GM19397 (cell line): ENCODE results near the gene MT2A.
A peak's percentile ranks its signal among the peaks of the same experiment; 100 is the strongest.
"Not testable (repeated sequence)": the region's sequence is repeated elsewhere in the genome, so short reads cannot be mapped to it uniquely, and the experiment has no call there.

Experiments used
- ATAC-seq: cut with Tn5 transposase; IDR thresholded peaks from one replicate; pipeline ENCODE4 v1.9.1; 2021; ENCODE audit warnings: mild to moderate bottlenecking, moderate library complexity; ENCODE audit not compliant: unreplicated experiment

Gene MT2A

DNA sequence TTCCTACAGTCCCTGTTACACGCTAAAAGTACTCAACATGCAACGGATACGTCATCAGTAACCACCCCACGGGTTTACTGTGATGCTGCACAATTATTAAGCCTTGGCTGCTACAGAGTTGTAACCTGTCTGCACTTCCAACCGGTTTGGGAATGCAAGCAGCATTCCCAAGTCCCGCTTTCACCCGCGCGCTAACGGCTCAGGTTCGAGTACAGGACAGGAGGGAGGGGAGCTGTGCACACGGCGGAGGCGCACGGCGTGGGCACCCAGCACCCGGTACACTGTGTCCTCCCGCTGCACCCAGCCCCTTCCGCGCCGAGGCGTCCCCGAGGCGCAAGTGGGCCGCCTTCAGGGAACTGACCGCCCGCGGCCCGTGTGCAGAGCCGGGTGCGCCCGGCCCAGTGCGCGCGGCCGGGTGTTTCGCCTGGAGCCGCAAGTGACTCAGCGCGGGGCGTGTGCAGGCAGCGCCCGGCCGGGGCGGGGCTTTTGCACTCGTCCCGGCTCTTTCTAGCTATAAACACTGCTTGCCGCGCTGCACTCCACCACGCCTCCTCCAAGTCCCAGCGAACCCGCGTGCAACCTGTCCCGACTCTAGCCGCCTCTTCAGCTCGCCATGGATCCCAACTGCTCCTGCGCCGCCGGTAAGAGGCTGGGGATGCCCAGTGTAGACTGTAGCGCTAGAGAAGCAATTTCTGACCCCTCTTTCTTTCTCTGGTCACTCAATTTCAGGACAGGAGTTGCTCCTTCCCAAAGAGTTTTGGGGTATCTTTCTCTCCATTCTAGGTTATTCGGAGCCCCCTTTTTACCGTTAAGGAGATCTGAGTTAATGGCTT lies at the start of gene MT2A:
Gene MT2A, plus strand, starts transcription at position 542 of the 833 bp plus-strand sequence. Its CDS starts 72 bp downstream, at position 614.
- peak; percentile 90 for ATAC-seq

DNA sequence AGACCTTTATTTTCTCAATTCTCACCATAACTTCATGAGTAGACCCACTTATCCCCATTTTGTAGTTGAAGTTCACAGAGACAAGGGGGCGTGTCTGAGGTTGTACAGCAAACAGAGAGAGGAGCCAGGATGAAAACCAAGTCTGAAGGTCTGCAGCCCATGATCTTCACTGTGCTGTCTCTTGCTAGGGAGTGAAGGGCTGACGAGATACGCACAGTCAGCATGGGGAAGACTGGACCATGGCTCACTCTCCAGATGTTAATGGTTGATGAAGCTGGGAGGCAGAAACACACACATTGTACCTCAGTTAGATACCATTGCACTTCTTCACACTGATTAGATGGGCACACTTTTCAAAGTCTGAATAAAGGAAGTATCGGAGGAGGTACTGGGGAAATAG lies 49.3 kb upstream of the MT2A start:
- ATAC-seq = no peak

DNA sequence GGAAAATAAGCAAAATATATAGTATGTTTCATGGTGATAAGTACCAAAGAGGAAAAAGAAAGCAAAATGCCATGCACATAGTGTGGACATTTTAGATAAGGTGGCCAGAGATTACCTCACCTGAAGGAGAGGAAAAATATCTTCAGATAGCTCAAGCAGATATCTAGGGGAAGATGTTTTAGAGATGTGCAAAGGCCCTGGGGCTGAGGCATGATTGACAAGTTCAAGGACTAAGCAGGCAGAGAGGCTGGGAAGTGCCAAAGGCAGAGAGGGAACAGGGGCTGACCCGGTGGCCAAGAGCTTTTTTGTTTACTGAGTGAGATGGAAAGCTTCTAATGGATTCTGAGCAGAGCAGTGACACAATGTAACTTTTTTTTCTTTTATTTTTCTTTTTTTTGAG lies 47.9 kb upstream of the MT2A start:
- ATAC-seq = no peak

DNA sequence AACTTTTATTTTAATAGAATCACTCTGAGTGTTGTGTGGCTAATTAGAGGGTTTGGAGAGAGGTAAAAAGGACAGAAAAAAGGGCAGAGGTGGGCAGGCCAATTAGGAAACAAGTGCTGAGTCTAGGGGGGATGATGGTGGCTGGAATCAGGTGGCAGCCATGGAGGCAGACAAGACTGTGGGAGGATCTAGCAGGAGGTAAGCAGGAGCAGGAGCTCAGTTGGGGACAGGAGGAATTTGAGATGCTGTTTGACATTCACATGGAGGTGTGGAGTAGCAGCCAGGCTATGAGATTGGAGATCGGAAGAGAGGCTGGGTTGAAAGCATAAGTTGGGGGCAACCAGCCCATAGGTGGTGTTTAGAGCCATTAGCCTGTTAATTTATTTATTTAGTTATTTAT lies 47.3 kb upstream of the MT2A start:
- ATAC-seq = no peak

DNA sequence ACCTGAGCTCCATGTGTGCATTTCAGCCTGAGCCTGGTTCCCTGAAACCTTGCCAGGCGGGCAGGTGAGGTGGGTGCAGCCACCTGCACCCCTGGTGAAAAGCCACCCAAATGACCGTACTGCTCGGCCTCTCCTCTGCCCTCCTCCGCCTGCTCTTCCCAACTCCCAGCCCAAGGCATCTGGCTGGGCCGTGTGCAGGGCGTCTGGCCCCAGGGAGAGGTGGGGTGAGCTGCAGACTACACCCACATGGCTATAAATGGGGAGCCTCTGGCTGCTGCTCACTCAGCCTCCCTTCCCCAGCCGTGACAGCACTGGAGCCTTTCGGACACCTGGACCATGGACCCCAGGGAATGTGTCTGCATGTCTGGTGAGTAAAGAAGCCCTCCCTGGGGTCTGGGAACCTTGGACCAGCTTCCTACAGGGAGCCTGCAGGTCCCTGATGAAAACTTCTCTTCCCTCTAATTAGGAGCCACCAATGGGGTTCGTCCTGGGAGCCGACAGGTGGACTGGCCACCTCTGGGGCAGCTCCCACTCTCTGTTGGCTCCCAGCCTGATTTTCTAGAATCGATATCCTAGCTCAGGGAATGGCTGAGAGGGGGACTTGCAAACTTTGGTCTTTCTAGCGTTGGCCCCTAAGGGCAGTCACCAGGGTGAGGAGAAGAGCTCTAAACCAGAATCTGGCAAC lies 43.4 kb upstream of the MT2A start, which contains the start of gene MT4:
Gene MT4, plus strand, starts transcription at position 281 of the 685 bp plus-strand sequence. Its CDS starts 56 bp downstream, at position 337.
- ATAC-seq = no peak

DNA sequence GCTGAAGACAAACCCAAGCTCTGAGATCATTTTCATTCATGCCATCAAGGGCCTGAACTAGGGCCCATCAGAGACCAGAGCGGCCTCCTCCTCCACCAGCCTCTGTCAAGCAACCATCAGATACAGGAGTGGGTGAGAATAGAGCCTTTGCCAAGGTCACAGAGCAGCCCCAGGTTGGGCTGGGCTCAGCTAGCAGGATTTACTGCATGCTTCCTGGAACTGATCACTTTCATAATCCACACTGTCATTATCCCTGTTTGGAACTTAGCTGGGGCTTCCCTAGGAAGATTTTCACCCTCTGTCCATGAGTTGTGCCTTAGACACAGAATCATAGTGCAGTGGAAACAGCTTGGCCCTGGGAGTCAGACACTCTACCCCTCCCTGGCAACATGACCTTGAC lies 38.4 kb upstream of the MT2A start:
- no peak for ATAC-seq

DNA sequence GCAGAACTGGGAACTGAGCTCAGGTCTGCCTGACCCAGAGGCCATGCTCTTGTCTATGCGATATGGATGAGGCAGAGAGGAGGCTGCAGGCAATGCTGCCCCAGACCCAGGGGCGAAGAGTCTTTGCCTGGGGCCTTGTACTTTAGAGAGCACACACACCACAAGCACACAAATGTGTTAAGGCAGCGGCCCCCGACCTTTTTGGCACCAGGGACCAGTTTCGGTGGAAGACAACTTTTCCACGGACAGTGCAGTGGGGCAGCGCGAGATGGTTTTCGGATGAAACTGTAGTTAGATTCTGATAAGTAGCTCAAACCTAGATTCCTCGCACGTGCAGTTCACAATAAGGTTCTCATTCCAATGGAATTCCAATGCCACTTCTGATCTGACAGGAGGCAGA lies 36.9 kb upstream of the MT2A start:
- no peak for ATAC-seq

DNA sequence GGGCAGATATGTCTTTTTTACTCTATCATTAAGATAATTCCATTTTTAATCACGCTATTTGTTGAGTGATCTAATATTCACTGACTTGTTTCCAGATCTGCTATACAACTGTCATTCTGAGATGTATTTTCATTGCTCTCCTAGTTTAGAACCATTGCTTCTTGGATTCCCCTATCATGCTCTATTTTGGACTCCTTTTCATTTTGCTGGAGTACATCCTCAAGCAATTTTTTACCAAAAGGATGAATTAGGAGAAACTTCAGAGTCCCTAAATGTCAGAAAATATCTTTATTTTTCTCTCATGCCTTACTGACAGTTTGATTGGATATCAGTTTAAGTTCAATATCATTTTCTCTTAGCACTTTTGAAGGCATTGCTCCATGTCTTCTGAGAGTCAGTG lies 33.8 kb upstream of the MT2A start:
- no peak for ATAC-seq

DNA sequence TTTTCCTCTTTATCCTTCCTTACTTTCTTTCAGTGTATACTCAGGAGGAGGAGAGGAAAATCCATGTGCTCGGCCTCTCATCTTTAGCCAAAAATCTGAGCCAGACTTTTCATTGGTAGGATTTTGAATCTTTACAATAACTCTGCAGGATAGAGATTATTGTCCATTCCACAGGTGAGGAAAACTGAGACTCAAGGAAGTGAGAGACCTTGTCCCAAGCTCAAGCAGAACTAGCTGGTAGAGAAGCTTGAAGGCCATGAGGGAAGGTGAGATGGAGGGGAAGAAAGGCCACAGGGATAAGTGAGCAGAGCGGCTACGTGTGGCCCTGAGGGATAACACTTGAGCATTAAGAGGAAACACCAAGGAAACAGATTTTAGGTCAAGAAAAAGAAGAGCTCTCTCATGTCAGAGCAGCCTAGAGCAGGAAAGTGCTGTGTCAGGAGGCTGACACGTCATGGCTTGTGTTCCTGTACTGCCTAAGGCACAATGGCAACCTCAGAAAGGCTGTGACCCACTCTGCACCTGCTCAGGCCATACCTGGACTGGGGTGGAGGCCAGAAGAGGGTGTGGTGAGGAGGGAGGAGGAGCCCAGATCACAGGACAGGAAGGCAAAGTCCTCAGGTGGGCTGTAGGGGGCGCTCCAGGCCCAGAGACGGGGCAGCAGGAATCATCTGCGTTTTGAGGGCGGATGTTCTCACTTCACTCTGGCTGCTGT lies 31.6 kb upstream of the MT2A start:
- peak; percentile 66 for ATAC-seq

DNA sequence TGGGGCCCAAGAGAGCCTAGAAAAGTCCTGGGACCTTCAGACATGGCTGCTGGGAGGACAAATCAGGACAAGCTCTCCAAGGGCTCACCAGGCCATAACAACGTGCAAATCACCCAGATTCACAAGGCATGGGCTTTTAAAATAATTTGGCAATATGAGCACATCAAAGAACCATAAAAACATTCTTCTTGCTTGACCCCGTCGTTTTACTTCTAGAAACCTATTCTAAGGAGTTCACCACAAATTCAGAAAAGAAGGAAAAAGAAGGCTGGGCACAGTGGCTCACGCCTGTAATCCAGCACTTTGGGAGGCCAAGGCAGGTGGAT lies 31.1 kb upstream of the MT2A start:
- ATAC-seq = no peak

DNA sequence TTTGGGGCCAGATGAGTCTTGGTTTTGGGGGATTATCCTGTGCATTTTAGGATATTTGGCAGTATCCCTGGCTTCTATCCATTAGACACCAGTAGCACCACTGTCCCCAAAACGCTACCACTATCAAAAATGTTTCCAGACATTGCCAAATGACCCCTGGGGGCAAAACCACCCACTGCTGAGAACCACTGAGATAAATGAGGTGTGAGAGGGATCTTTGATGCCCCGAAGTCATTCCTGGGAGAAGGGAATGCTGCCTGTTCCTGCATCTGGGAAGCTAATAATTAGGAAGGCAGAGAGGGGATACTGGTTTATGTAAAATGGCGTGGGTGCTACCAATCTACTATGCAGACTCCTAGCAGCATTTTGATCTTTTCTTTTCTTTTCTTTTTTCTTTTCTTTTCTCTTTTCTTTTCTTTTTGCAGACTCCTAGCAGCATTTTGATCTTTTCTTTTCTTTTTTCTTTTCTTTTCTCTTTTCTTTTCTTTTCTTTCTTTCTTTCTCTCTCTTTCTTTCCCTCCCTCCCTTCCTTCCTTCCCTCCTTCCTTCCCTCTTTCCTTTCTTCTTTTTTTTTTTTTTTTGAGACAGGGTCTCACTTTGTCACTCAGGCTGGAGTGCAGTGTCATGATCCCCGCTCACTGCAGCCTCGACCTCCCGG lies 27.9 kb upstream of the MT2A start:
- ATAC-seq = no peak

DNA sequence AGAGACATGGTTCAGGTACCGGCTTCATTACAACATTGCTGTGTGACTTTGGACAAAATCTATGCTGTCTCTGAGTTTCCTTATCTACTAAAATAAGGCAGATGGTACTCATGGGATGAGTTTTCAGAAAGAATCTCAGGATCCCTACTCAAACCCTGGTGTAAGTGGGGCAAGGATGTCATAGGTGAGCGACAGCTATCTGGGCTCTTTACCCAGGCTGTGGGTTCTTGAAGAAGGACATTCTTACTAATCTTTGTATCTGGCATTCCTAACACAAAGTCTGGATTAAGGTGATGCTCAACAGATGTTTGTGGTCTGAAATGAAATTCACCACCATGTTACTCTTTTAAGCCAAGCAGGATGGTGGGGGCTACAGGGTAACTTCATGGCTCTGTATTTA lies 25.5 kb upstream of the MT2A start:
- not testable (repeated sequence) for ATAC-seq

DNA sequence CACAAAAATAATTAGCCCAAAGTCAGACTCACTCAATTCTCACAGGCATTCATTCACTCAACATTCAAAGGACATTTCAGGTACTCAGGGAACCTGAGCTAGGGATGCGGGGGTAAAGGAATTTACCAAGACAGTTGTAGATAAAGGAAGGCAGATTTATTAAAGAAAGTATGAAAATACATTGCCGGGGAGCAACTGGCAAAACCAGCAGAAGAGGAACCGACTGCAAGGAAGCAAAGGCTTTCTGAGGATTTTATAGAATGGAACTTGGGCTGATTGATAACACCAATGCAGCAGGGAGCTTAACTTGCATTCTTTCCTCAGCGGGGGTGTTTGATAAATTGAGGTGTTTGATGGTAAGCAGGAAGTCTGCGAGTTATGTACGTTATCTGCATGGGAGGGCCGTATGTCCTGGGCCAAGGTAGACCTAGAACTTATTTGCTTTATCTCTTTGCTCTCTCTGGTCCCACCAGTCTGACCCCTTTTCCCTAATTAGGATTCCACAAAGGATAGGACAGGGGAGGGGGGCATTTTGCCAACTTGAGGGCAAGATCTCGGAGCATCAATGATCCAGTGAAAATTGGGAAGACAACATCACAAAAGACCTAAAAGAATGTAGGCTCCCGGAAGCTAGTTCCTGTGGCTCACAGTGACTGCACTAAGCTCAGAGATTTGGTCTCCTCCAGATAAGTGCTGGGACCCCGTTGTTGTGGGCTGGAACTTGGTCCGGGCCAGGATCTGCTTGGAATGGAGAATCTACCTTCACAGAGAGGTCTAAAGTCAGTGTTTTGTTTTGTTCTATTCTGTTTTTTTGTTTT lies 24.8 kb upstream of the MT2A start:
- no peak for ATAC-seq

DNA sequence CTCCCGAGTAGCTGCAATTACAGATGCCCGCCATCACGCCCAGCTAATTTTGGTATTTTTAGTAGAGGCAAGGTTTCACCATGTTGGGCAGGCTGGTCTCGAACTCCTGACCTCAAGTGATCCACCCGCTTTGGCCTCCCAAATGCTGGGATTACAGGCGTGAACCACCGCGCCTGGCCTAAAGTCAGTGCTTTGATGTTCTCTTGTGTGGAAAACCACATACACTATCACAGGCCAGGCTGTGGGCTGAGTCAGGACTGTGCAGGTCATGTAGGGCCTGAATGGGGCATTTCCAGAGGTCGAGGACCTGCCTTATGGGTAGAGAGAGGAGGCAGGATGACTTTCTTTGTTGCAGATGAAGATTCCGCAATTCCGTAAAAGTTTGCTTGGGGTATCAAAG lies 24.1 kb upstream of the MT2A start:
- no peak for ATAC-seq

DNA sequence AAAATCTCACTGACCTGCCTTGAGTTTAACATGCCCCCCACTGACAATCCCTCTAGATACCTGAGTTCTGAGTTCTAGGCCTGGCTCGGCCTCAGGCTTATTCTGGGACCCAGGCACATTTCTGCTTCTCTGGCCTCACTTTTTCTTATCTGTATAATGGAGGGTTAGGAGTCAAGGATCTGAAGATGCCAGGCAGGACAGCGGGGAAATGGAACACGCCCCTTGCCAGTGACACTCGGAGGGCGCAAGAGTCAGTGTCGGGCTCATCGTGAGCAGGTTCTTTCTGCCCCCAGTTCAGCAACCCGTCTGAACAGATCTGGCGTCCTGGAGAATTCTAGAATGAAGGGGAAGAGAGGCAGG lies 19.6 kb upstream of the MT2A start:
- no peak for ATAC-seq

DNA sequence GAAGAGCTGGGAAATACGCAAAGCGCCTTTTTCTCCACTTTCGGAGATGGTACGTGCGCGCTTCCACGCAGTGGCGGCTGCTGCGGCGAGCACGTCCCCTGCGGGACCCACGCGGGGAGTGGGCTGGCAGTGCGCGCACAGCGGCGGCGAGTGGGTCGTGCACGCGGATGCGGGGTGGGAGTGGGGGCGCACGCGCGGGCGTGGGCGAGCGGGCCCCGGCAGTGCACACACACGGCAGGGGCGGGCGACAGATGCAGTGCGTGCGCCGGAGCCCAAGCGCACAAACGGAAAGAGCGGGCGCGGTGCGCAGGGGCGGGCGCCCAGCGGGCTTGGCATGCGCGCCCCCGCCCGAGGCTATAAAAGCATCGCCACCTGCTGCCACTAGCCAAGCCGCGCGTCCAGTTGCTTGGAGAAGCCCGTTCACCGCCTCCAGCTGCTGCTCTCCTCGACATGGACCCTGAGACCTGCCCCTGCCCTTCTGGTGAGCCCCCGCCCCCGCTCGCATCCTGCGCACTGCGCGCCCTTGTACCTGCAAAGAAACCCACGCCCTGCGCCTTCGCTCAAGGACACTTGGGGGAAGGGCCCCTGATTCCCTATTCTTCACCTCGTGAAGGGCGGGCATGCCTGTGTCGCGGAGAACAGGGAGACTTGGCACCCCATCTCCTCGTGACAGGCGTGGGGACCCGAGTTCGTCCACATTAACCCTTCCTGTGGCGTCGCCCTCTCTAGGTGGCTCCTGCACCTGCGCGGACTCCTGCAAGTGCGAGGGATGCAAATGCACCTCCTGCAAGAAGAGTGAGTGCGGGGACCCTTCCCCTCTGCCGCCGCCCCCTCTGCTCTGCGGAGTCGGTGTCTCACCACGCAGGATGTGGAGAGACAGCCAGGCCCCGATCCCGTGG lies 19.0 kb upstream of the MT2A start, which contains the start of gene MT3:
Gene MT3, plus strand, starts transcription at position 388 of the 899 bp plus-strand sequence. Its CDS starts 63 bp downstream, at position 451.
- no peak for ATAC-seq

DNA sequence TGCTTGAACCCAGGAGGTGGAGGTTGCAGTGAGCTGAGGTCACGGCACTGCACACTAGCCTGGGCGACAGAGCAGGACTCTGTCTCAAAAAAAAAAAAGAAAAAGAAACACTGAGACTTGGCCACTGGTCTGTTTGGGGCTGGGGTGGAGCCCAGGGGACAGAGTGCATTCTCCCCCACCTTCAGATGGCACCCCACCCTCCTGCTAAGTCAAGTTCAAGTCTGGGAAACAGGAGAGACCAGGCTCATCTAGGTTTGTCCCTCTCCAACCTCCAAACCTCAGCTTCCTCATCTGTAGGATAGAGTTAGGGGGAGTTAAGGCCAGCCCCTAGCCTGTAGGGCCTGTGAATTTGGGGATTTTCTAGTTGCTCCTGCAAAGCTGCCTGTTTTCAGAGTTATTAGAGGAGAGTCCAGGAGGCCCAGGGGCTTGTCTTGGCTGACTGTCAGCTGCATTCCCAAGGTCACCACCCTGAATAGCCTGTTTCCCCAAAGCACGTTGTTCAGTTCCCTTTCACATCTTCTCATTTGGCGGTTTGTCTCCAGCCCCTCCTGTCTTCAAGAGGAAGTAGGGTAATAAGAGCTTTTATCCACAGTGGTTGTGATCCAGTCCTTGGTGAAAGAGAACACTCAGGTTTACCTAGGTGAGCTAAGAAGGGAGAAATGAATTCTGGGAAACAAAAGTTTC lies 16.9 kb upstream of the MT2A start:
- ATAC-seq = no peak

DNA sequence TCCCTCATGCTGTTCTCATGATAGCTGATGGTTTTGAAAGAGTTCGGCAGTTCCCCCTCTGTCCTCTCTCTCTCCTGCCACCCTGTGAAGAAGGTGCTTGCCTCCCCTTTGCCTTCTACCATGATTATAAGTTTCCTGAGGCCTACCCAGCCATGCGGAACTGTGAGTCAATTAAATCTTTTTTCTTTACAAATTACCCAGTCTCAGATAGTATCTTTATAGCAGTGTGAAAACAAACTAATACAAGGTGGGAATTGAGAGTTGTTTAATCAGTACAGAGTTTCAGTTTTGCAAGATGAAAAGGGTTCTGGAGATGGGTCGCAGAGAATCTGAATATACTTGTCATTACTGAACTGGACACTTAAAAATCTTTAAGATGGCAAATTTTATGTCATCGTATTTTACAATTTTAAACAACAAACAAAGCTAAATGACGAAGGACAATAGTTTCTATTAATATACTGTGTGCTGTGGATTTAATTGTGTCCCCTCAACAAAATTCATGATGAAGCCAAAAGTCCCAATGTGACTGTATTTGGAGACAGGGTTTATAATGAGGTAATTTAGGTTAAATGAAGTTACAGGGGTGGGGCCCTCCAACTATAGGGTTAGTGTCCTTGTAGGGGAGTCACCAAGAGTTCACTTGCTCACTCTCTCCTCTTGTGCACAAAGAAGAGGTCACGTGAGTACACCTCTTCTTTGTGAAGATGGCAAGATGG lies 14.7 kb upstream of the MT2A start:
- no peak for ATAC-seq
